Neuronal stem cell (in vitro differentiated cells): ENCODE measurements around the gene NAALADL2.

ENCODE experiments used
- DNase-seq: peaks from one replicate; pipeline ENCODE4 v3.0.0-alpha.2; 2013; ENCODE audit warnings: low spot score
- H2AFZ ChIP-seq: one replicate; pipeline ENCODE4 v1.6.1; 2013; ENCODE audit warnings: mild to moderate bottlenecking, low read length, inconsistent platforms
- H2AK5ac ChIP-seq: 2 replicates; pipeline ENCODE4 v1.6.1; 2013; ENCODE audit warnings: low read depth, mild to moderate bottlenecking, inconsistent platforms, low read length, moderate library complexity, mixed read lengths
- H2BK120ac ChIP-seq: 2 replicates; pipeline ENCODE4 v1.6.1; 2013; ENCODE audit warnings: low read depth, mild to moderate bottlenecking, inconsistent platforms, low read length, moderate library complexity, mixed read lengths
- H2BK12ac ChIP-seq: one replicate; pipeline ENCODE4 v1.6.1; 2013; ENCODE audit warnings: low read length, inconsistent platforms
- H2BK15ac ChIP-seq: 2 replicates; pipeline ENCODE4 v1.6.1; 2013; ENCODE audit warnings: mild to moderate bottlenecking, low read length, inconsistent platforms, mixed read lengths
- H2BK5ac ChIP-seq: one replicate; pipeline ENCODE4 v1.6.1; 2013; ENCODE audit warnings: inconsistent platforms, mild to moderate bottlenecking, low read length, moderate library complexity
- H3K14ac ChIP-seq: one replicate; pipeline ENCODE4 v1.6.1; 2013; ENCODE audit warnings: low read length, inconsistent platforms
- H3K18ac ChIP-seq: 2 replicates; pipeline ENCODE4 v1.6.1; 2013; ENCODE audit warnings: low read length, inconsistent platforms
- H3K23ac ChIP-seq: 2 replicates; pipeline ENCODE4 v1.6.1; 2013; ENCODE audit warnings: low read depth, mild to moderate bottlenecking, mixed read lengths, low read length, inconsistent platforms; ENCODE audit not compliant: poor library complexity
- H3K27ac ChIP-seq: replicated peaks from 3 replicates; pipeline ENCODE4 v1.5.1; 2013; ENCODE audit warnings: low read length, inconsistent platforms
- H3K27me3 ChIP-seq, 3 experiments: 2 replicates each; pipeline ENCODE4 v1.6.1; 2013; ENCODE audit warnings: low read length in 3 of 3, mild to moderate bottlenecking in 2 of 3, inconsistent platforms in 1 of 3, low read depth in 1 of 3, mixed read lengths in 1 of 3, moderate library complexity in 1 of 3; ENCODE audit not compliant: control insufficient read depth in 3 of 3, insufficient read depth in 3 of 3
- H3K36me3 ChIP-seq, 2 donors: replicated peaks in 1 of 2; 2 replicates each; pipeline ENCODE4 v1.6.1; 2013; ENCODE audit warnings: low read length in 2 of 2; ENCODE audit not compliant: control insufficient read depth in 2 of 2, insufficient read depth in 2 of 2
- H3K4ac ChIP-seq: 2 replicates; pipeline ENCODE4 v1.6.1; 2013; ENCODE audit warnings: inconsistent platforms, mild to moderate bottlenecking, low read length, moderate library complexity
- H3K4me1 ChIP-seq, 2 donors: 1 replicate in 1 of 2; 2 replicates in 1 of 2; pipeline ENCODE4 v1.6.1; 2013; ENCODE audit warnings: low read length in 2 of 2, low read depth in 1 of 2; ENCODE audit not compliant: control insufficient read depth in 2 of 2, insufficient read depth in 1 of 2
- H3K4me2 ChIP-seq: one replicate; pipeline ENCODE4 v1.6.1; 2013; ENCODE audit warnings: mild to moderate bottlenecking, low read length, inconsistent platforms; ENCODE audit not compliant: insufficient read depth, poor library complexity, severe bottlenecking
- H3K4me3 ChIP-seq, 2 donors: 2 replicates each; pipeline ENCODE4 v1.5.1; 2013; ENCODE audit warnings: low read length in 2 of 2, mild to moderate bottlenecking in 2 of 2, inconsistent platforms in 1 of 2, moderate library complexity in 1 of 2
- H3K79me1 ChIP-seq: one replicate; pipeline ENCODE4 v1.6.1; 2013; ENCODE audit warnings: low read depth, mild to moderate bottlenecking, inconsistent platforms, low read length, moderate library complexity
- H3K9ac ChIP-seq: one replicate; pipeline ENCODE4 v1.6.1; 2013; ENCODE audit warnings: mild to moderate bottlenecking, low read depth, low read length, inconsistent platforms; ENCODE audit not compliant: poor library complexity
- H3K9me3 ChIP-seq, 2 donors: replicated peaks in 1 of 2; 2 replicates each; pipeline versions ENCODE3 to v1.6.1; 2013; ENCODE audit warnings: low read length in 2 of 2, mild to moderate bottlenecking in 2 of 2, inconsistent platforms in 1 of 2, low read depth in 1 of 2, mixed read lengths in 1 of 2, moderate library complexity in 1 of 2; ENCODE audit not compliant: control insufficient read depth in 2 of 2, insufficient read depth in 1 of 2
- H4K8ac ChIP-seq: one replicate; pipeline ENCODE4 v1.6.1; 2013; ENCODE audit warnings: low read depth, mild to moderate bottlenecking, inconsistent platforms, low read length, moderate library complexity
- H4K91ac ChIP-seq: one replicate; pipeline ENCODE4 v1.6.1; 2013; ENCODE audit warnings: low read length, low read depth, mild to moderate bottlenecking, inconsistent platforms; ENCODE audit not compliant: poor library complexity
- WGBS, 2 donors: extraction: QIAGEN DNeasy Blood & Tissue Kit; methylation state at CpG; one replicate each; pipeline ENCODE4 v1.1.7; 2013; ENCODE audit warnings: missing lambda C conversion rate in 2 of 2, mixed read lengths in 1 of 2; ENCODE audit not compliant: insufficient read length in 2 of 2, insufficient replicate concordance in 1 of 2; ENCODE audit errors: extremely low coverage in 2 of 2; 5-methylcytosine and 5-hydroxymethylcytosine counted together

NAALADL2 gene

GRCh38 chr3:175108613-175109151, 249.5 kb downstream of the NAALADL2 start:
- no peak overlapping the region for H3K4me3 ChIP-seq
- H2BK12ac ChIP-seq = no peak overlapping the region
- no peak overlapping the region for H4K8ac ChIP-seq
- H3K4me1 ChIP-seq = no peaks in the 10 kb centered on the region
- H3K4me2 ChIP-seq = no peak overlapping the region
- no peak overlapping the region for H4K91ac ChIP-seq
- H2BK120ac ChIP-seq = no peak overlapping the region
- H3K27ac ChIP-seq = no peak overlapping the region
- H2AFZ ChIP-seq = no peak overlapping the region
- no peaks in the 10 kb centered on the region for H3K36me3 ChIP-seq
- WGBS, 2 donors = no CpG with 5 or more reads among the region's 2 CpGs
- no peaks in the 10 kb centered on the region for H3K27me3 ChIP-seq
- no peak overlapping the region for H2AK5ac ChIP-seq
- no peak overlapping the region for H3K23ac ChIP-seq
- no peak for DNase-seq
- no peaks in the 10 kb centered on the region for H3K9me3 ChIP-seq
- no peak overlapping the region for H3K4ac ChIP-seq
- no peak overlapping the region for H2BK5ac ChIP-seq
- H2BK15ac ChIP-seq = no peak overlapping the region
- no peak overlapping the region for H3K14ac ChIP-seq
- H3K9ac ChIP-seq = no peak overlapping the region
- no peak overlapping the region for H3K18ac ChIP-seq
- no peaks in the 10 kb centered on the region for H3K79me1 ChIP-seq

DNA sequence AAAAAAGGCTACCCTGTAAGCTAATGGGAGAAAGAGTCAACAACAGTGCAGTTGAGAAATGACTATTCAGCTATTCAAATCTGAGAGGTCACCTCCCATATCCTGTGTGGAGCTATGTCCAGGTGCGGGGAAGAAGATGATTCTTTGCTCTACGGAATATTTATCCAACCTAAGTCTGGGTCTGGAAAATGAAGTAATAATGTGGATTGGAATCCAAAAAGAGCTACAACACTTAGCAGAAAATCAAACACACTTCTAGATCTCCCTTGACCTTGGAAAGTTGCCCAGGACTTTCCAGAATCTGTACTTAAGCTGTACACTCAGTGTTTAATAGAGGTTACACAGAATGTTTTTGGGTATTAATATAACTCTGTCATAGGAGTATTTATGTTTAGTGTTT, 251.9 kb downstream of the NAALADL2 start:
- no CpG with 5 or more reads among the region's 2 CpGs for WGBS, 2 donors
- DNase-seq = no peak
- no peaks in the 10 kb centered on the region for H3K36me3 ChIP-seq

GRCh38 chr3:175118382-175118941, 259.3 kb downstream of the NAALADL2 start:
- Histone ChIP-seq H3K4ac (no peak overlapping the region), H3K4me2 (no peak overlapping the region), H3K4me3 (no peak overlapping the region), H3K79me1 (no peaks in the 10 kb centered on the region), H2BK12ac (no peak overlapping the region), H3K36me3 (no peaks in the 10 kb centered on the region), H4K91ac (no peak overlapping the region), H4K8ac (no peak overlapping the region), H3K4me1 (no peaks in the 10 kb centered on the region), H3K18ac (no peak overlapping the region), H3K14ac (no peak overlapping the region), H3K9ac (no peak overlapping the region), H3K27ac (no peak overlapping the region), H3K27me3 (no peaks in the 10 kb centered on the region), H2BK120ac (no peak overlapping the region), H3K23ac (no peak overlapping the region), H2BK5ac (no peak overlapping the region), H3K9me3 (no peaks in the 10 kb centered on the region), H2BK15ac (no peak overlapping the region), H2AFZ (no peak overlapping the region), H2AK5ac (no peak overlapping the region)
- no peak for DNase-seq
- WGBS, 2 donors = no CpG with 5 or more reads among the region's 1 CpG

More for the DNA sequence above, 251.9 kb downstream of the NAALADL2 start:
- Histone ChIP-seq H3K4me3 (no peak overlapping the region), H3K14ac (no peak overlapping the region), H3K9me3 (no peaks in the 10 kb centered on the region), H2BK12ac (no peak overlapping the region), H3K4me2 (no peak overlapping the region), H3K23ac (no peak overlapping the region), H2BK120ac (no peak overlapping the region), H3K27ac (no peak overlapping the region), H3K4me1 (no peaks in the 10 kb centered on the region), H2BK5ac (no peak overlapping the region), H3K27me3 (no peaks in the 10 kb centered on the region), H4K8ac (no peak overlapping the region), H2AFZ (no peak overlapping the region), H3K18ac (no peak overlapping the region), H2AK5ac (no peak overlapping the region), H2BK15ac (no peak overlapping the region), H3K79me1 (no peaks in the 10 kb centered on the region), H3K4ac (no peak overlapping the region), H4K91ac (no peak overlapping the region), H3K9ac (no peak overlapping the region)

GRCh38 chr3:175121225-175121624, 262.1 kb downstream of the NAALADL2 start:
- no peak overlapping the region for H3K4me2 ChIP-seq
- H3K9me3 ChIP-seq = peaks cover 0 to 4% of the 10 kb centered on the region in 2 donors
- no peak overlapping the region for H3K23ac ChIP-seq
- no peak overlapping the region for H2BK15ac ChIP-seq
- H2AFZ ChIP-seq = no peak overlapping the region
- no peak overlapping the region for H3K27ac ChIP-seq
- no CpG with 5 or more reads among the region's 2 CpGs for WGBS, 2 donors
- no peak overlapping the region for H2AK5ac ChIP-seq
- H3K18ac ChIP-seq = no peak overlapping the region
- no peak overlapping the region for H2BK120ac ChIP-seq
- no peaks in the 10 kb centered on the region for H3K79me1 ChIP-seq
- H2BK5ac ChIP-seq = no peak overlapping the region
- no peak overlapping the region for H3K4me3 ChIP-seq
- H3K9ac ChIP-seq = no peak overlapping the region
- H3K4ac ChIP-seq = no peak overlapping the region
- H3K27me3 ChIP-seq = no peaks in the 10 kb centered on the region
- no peak for DNase-seq
- no peaks in the 10 kb centered on the region for H3K4me1 ChIP-seq
- H3K14ac ChIP-seq = no peak overlapping the region
- H2BK12ac ChIP-seq = no peak overlapping the region
- no peaks in the 10 kb centered on the region for H3K36me3 ChIP-seq
- no peak overlapping the region for H4K8ac ChIP-seq
- no peak overlapping the region for H4K91ac ChIP-seq
